ENCODE data around the gene SLC46A1. TPM values are rescaled to one million over a fixed set of nuclear protein-coding genes. Genes with fewer than 3 reads are reported as not detected.

SLC46A1 gene
- total RNA-seq, 2 experiments from 2014 or later: 1.5 to 2.2 TPM

DNA sequence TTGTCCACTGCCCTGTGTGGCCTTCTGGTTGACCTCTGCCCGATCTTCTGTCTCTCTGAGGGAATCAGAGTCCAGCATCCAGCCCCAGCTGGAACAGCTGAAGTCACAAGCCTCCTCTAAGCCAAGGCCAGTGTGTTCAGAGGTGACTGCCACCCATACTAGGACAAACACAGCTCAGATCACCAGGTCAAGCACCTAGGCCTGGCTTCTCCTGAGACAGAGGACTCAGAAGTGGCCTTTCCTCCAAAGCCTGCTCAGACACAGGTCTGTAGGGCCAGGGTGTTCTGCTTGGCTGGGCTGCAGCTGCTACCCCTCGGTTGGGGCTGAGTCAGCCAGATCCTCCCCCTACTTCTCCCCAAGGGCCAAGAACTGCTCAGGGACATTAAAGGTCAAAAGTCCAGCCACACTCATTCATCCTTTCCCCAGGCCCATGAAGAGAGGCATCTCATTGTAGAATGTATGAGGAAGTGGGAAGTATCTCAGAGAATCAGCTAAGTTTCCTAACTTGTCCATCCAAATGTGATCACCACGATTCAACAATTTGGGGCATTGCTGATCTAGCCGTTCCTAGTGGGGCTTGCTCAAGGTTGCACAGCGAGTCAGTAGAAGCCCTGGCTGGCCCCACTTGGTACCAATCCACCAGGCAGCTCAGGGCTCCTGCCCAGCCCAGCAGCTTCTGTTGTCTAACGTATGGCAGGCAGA is 7.6 kb downstream of the SLC46A1 start:
- ChIA-PET POLR2A (no interaction called here), CTCF (ENCODE audit: unreplicated experiment) (no interaction called here)
- H3K79me2 ChIP-seq (ENCODE audit: insufficient read depth, low read depth, low read length): no peaks in the 10 kb centered on the region
- no peaks in the 10 kb centered on the region for H3K4me1 ChIP-seq (ENCODE audit: insufficient read depth, low read length, poor library complexity, severe bottlenecking)
- H3K36me3 ChIP-seq (ENCODE audit: insufficient read depth, low read length): no peaks in the 10 kb centered on the region; the same call in 1 of the 2 replicates
- no peaks in the 10 kb centered on the region for H3K9me2 ChIP-seq (ENCODE audit: insufficient read depth, low read length)
- H3K9me3 ChIP-seq (ENCODE audit: low read length): no peaks in the 10 kb centered on the region
- no peak overlapping the region for H3K27ac ChIP-seq (ENCODE audit: low read depth, low read length, poor library complexity, severe bottlenecking)
- intact Hi-C loops (cut with micrococcal nuclease; ENCODE audit: unreplicated experiment): no loop called here
- no peak overlapping the region for H3K4me2 ChIP-seq (ENCODE audit: low read length)
- DNase-seq (ENCODE audit: low spot score): no peak
- TF ChIP-seq, protein P1, sequence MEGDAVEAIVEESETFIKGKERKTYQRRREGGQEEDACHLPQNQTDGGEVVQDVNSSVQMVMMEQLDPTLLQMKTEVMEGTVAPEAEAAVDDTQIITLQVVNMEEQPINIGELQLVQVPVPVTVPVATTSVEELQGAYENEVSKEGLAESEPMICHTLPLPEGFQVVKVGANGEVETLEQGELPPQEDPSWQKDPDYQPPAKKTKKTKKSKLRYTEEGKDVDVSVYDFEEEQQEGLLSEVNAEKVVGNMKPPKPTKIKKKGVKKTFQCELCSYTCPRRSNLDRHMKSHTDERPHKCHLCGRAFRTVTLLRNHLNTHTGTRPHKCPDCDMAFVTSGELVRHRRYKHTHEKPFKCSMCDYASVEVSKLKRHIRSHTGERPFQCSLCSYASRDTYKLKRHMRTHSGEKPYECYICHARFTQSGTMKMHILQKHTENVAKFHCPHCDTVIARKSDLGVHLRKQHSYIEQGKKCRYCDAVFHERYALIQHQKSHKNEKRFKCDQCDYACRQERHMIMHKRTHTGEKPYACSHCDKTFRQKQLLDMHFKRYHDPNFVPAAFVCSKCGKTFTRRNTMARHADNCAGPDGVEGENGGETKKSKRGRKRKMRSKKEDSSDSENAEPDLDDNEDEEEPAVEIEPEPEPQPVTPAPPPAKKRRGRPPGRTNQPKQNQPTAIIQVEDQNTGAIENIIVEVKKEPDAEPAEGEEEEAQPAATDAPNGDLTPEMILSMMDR (conservative IDR thresholded peaks at IDR 0.05; ENCODE audit: low read length): no peak
- TF ChIP-seq EZH2phosphoT487 (IDR thresholded peaks at IDR 0.05; ENCODE audit: borderline replicate concordance, low read depth, low read length): no peak
- H3K4me3 ChIP-seq (ENCODE audit: low read depth, low read length, poor library complexity, severe bottlenecking): no peak overlapping the region
- no peak overlapping the region for H2AFZ ChIP-seq (ENCODE audit: low read length)
- H4K20me1 ChIP-seq (ENCODE audit: insufficient read depth, low read length): no peaks in the 10 kb centered on the region
- no TSS peak for BruUV-seq (replicated peaks)

- Histone ChIP-seq H3K9me2 (ENCODE audit: insufficient read depth, low read length) (no peaks in the 10 kb centered on the region), H3K36me3 (ENCODE audit: insufficient read depth, low read length) (no peaks in the 10 kb centered on the region; the same call in 1 of the 2 replicates), H4K20me1 (ENCODE audit: insufficient read depth, low read length) (no peaks in the 10 kb centered on the region), H3K4me3 (ENCODE audit: low read depth, low read length, poor library complexity, severe bottlenecking) (no peak overlapping the region), H2AFZ (ENCODE audit: low read length) (no peak overlapping the region), H3K79me2 (ENCODE audit: insufficient read depth, low read depth, low read length) (no peaks in the 10 kb centered on the region), H3K4me1 (ENCODE audit: insufficient read depth, low read length, poor library complexity, severe bottlenecking) (no peaks in the 10 kb centered on the region), H3K9me3 (ENCODE audit: low read length) (no peaks in the 10 kb centered on the region), H3K4me2 (ENCODE audit: low read length) (no peak overlapping the region), H3K27ac (ENCODE audit: low read depth, low read length, poor library complexity, severe bottlenecking) (no peak overlapping the region)
- DNase-seq (ENCODE audit: low spot score): no peak
- no TSS peak for BruUV-seq (replicated peaks)
- TF ChIP-seq, protein P1 (conservative IDR thresholded peaks at IDR 0.05; ENCODE audit: low read length): no peak
- no peak for TF ChIP-seq EZH2phosphoT487 (IDR thresholded peaks at IDR 0.05; ENCODE audit: borderline replicate concordance, low read depth, low read length)
- ChIA-PET POLR2A (no interaction called here), CTCF (ENCODE audit: unreplicated experiment) (no interaction called here)
- intact Hi-C loops (cut with micrococcal nuclease; ENCODE audit: unreplicated experiment): no loop called here
Observed at GRCh38 chr17:28397687-28398279, 8.2 kb downstream of the SLC46A1 start.

GRCh38 chr17:28397275-28397674 is 8.7 kb downstream of the SLC46A1 start:
- H3K4me2 ChIP-seq (ENCODE audit: low read length): no peak overlapping the region
- POLR2A ChIA-PET: no interaction called here
- H3K4me1 ChIP-seq (ENCODE audit: insufficient read depth, low read length, poor library complexity, severe bottlenecking): no peaks in the 10 kb centered on the region
- H3K9me3 ChIP-seq (ENCODE audit: low read length): no peaks in the 10 kb centered on the region
- TF ChIP-seq, protein P1 (conservative IDR thresholded peaks at IDR 0.05; ENCODE audit: low read length): no peak
- TF ChIP-seq EZH2phosphoT487 (IDR thresholded peaks at IDR 0.05; ENCODE audit: borderline replicate concordance, low read depth, low read length): no peak
- no peaks in the 10 kb centered on the region for H4K20me1 ChIP-seq (ENCODE audit: insufficient read depth, low read length)
- no peaks in the 10 kb centered on the region; the same call in 1 of the 2 replicates for H3K36me3 ChIP-seq (ENCODE audit: insufficient read depth, low read length)
- CTCF ChIA-PET (ENCODE audit: unreplicated experiment): no interaction called here
- intact Hi-C loops (cut with micrococcal nuclease; ENCODE audit: unreplicated experiment): no loop called here
- H3K79me2 ChIP-seq (ENCODE audit: insufficient read depth, low read depth, low read length): no peaks in the 10 kb centered on the region
- no peak for DNase-seq (ENCODE audit: low spot score)
- H3K4me3 ChIP-seq (ENCODE audit: low read depth, low read length, poor library complexity, severe bottlenecking): no peak overlapping the region
- BruUV-seq (replicated peaks): no TSS peak
- no peak overlapping the region for H3K27ac ChIP-seq (ENCODE audit: low read depth, low read length, poor library complexity, severe bottlenecking)
- no peaks in the 10 kb centered on the region for H3K9me2 ChIP-seq (ENCODE audit: insufficient read depth, low read length)
- no peak overlapping the region for H2AFZ ChIP-seq (ENCODE audit: low read length)
